ENCODE data around the gene TNFRSF1B. TPM values are rescaled to one million over a fixed set of nuclear protein-coding genes. Genes with fewer than 3 reads are reported as not detected.

The TNFRSF1B gene
- total and polyA plus RNA-seq, 9 of the 15 experiments (the other 6 are each of a cell fraction or from before 2014, with no cell fraction given): 8.8 to 91.3 (median 36.0) TPM

DNA sequence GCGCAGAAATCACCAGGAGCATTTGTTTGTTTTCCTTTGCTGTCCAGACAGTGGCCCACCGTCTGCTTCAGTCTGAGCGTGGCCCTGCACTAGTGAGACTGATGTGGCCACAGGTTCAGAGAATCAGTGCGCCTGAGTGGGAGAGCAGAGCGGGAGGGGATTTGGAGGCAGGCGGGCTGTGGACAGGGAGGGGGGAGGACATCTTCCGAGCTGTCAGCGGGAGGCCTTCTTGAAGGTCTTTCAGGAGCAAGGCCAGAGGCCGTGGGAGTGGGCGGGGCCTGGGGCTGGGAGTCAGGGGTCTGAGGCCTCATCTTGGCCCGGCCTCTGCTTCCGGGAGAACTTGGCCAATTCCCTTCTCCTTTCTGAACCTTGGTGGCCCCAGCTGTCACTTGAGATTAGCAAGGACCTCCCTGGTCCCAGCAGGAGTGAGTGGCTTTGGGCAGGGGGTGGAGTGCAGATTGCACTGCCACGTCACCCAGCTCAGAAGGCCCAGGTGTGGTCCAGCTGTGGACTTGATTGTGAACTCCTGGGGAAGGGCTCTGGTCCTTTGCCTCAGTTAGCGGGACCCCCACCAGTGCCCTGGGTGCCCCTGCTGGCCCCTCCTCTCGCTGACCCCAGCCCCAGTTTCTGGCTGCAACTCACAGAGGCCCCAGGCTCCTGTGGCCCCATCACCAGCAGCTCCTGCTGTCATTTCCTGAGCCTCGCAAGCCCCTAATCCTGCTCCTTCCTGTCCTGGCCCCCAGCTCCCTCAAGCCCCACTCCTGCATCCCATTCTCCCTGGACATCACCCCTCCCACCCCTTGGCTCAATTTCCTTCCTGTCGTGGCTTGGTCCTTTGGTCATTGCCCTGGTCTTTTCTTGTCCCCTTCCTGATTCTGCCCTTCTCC lies 8.4 kb downstream of the TNFRSF1B start (continued):
- TF ChIP-seq XRCC5 (IDR thresholded peaks at IDR 0.05; ENCODE audit: low read depth, low read length) (peak; percentile 60; the same call in 1 of the 2 replicates), ZNF24 (IDR thresholded peaks at IDR 0.05) (no peak), RFX1 (IDR thresholded peaks at IDR 0.05) (no peak), ETV5 (CRISPR knock-in tag; IDR thresholded peaks at IDR 0.05; ENCODE audit: low read depth) (peak; percentile 84), ZNF384 (IDR thresholded peaks at IDR 0.05; ENCODE audit: low read depth, low read length) (no peak), DDX20 (tag; IDR thresholded peaks at IDR 0.05; ENCODE audit: low read depth) (no peak), THRAP3 (IDR thresholded peaks at IDR 0.05; ENCODE audit: borderline replicate concordance) (no peak), LCOR (CRISPR knock-in tag; IDR thresholded peaks at IDR 0.05) (no peak), RBM39 (optimal IDR thresholded peaks at IDR 0.05; ENCODE audit: low read depth, low read length) (no peak), MECOM (CRISPR knock-in tag; IDR thresholded peaks at IDR 0.05) (no peak), ZNF699 (CRISPR knock-in tag; IDR thresholded peaks at IDR 0.05; ENCODE audit: insufficient replicate concordance) (no peak), ZNF146 (CRISPR knock-in tag; IDR thresholded peaks at IDR 0.05; ENCODE audit: unreplicated experiment) (no peak), RUNX1 (IDR thresholded peaks at IDR 0.05; ENCODE audit: low read depth) (no peak), ARID2 (IDR thresholded peaks at IDR 0.05) (no peak)
- TF ChIP-seq, protein P1, sequence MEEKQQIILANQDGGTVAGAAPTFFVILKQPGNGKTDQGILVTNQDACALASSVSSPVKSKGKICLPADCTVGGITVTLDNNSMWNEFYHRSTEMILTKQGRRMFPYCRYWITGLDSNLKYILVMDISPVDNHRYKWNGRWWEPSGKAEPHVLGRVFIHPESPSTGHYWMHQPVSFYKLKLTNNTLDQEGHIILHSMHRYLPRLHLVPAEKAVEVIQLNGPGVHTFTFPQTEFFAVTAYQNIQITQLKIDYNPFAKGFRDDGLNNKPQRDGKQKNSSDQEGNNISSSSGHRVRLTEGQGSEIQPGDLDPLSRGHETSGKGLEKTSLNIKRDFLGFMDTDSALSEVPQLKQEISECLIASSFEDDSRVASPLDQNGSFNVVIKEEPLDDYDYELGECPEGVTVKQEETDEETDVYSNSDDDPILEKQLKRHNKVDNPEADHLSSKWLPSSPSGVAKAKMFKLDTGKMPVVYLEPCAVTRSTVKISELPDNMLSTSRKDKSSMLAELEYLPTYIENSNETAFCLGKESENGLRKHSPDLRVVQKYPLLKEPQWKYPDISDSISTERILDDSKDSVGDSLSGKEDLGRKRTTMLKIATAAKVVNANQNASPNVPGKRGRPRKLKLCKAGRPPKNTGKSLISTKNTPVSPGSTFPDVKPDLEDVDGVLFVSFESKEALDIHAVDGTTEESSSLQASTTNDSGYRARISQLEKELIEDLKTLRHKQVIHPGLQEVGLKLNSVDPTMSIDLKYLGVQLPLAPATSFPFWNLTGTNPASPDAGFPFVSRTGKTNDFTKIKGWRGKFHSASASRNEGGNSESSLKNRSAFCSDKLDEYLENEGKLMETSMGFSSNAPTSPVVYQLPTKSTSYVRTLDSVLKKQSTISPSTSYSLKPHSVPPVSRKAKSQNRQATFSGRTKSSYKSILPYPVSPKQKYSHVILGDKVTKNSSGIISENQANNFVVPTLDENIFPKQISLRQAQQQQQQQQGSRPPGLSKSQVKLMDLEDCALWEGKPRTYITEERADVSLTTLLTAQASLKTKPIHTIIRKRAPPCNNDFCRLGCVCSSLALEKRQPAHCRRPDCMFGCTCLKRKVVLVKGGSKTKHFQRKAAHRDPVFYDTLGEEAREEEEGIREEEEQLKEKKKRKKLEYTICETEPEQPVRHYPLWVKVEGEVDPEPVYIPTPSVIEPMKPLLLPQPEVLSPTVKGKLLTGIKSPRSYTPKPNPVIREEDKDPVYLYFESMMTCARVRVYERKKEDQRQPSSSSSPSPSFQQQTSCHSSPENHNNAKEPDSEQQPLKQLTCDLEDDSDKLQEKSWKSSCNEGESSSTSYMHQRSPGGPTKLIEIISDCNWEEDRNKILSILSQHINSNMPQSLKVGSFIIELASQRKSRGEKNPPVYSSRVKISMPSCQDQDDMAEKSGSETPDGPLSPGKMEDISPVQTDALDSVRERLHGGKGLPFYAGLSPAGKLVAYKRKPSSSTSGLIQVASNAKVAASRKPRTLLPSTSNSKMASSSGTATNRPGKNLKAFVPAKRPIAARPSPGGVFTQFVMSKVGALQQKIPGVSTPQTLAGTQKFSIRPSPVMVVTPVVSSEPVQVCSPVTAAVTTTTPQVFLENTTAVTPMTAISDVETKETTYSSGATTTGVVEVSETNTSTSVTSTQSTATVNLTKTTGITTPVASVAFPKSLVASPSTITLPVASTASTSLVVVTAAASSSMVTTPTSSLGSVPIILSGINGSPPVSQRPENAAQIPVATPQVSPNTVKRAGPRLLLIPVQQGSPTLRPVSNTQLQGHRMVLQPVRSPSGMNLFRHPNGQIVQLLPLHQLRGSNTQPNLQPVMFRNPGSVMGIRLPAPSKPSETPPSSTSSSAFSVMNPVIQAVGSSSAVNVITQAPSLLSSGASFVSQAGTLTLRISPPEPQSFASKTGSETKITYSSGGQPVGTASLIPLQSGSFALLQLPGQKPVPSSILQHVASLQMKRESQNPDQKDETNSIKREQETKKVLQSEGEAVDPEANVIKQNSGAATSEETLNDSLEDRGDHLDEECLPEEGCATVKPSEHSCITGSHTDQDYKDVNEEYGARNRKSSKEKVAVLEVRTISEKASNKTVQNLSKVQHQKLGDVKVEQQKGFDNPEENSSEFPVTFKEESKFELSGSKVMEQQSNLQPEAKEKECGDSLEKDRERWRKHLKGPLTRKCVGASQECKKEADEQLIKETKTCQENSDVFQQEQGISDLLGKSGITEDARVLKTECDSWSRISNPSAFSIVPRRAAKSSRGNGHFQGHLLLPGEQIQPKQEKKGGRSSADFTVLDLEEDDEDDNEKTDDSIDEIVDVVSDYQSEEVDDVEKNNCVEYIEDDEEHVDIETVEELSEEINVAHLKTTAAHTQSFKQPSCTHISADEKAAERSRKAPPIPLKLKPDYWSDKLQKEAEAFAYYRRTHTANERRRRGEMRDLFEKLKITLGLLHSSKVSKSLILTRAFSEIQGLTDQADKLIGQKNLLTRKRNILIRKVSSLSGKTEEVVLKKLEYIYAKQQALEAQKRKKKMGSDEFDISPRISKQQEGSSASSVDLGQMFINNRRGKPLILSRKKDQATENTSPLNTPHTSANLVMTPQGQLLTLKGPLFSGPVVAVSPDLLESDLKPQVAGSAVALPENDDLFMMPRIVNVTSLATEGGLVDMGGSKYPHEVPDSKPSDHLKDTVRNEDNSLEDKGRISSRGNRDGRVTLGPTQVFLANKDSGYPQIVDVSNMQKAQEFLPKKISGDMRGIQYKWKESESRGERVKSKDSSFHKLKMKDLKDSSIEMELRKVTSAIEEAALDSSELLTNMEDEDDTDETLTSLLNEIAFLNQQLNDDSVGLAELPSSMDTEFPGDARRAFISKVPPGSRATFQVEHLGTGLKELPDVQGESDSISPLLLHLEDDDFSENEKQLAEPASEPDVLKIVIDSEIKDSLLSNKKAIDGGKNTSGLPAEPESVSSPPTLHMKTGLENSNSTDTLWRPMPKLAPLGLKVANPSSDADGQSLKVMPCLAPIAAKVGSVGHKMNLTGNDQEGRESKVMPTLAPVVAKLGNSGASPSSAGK (IDR thresholded peaks at IDR 0.05): no peak
- TF ChIP-seq, protein P2, sequence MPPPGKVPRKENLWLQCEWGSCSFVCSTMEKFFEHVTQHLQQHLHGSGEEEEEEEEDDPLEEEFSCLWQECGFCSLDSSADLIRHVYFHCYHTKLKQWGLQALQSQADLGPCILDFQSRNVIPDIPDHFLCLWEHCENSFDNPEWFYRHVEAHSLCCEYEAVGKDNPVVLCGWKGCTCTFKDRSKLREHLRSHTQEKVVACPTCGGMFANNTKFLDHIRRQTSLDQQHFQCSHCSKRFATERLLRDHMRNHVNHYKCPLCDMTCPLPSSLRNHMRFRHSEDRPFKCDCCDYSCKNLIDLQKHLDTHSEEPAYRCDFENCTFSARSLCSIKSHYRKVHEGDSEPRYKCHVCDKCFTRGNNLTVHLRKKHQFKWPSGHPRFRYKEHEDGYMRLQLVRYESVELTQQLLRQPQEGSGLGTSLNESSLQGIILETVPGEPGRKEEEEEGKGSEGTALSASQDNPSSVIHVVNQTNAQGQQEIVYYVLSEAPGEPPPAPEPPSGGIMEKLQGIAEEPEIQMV (tag; conservative IDR thresholded peaks at IDR 0.05; ENCODE audit: low read depth): no peak
